HCT116 (cell line): Measurements from ENCODE around the gene PANK4. TPM values are rescaled to one million over a fixed set of nuclear protein-coding genes. Genes with fewer than 3 reads are reported as not detected.

ENCODE experiments used
- ATAC-seq: fragments of 200-7000 bp; cut with Tn5 transposase; 2 replicates; pipeline ENCODE4 v1.9.1; 2020; ENCODE audit warnings: mild to moderate bottlenecking, moderate library complexity
- BruUV-seq: library from RNA; stranded (reverse); fragments of 400-500 nt; replicated peaks from 2 replicates; lab custom pipeline; 2021; lab: Mats Ljungman, UMichigan
- CTCF ChIA-PET: fragments of 300-600 bp; sonication (Branson Sonifier 250); formaldehyde crosslinking; loops from one replicate; lab custom pipeline; 2021; ENCODE audit warnings: antibody characterized with exemption; lab: Charles Lee
- POLR2A ChIA-PET: fragments of 300-600, 350-600 bp; sonication (Branson Sonifier 250); formaldehyde crosslinking; loops from one replicate; lab custom pipeline; 2021; ENCODE audit warnings: antibody characterized with exemption; lab: Charles Lee
- RAD21 ChIA-PET, 2 experiments: fragments of 300-600 bp; sonication (Branson Sonifier 250); formaldehyde crosslinking; loops; one replicate each; lab custom pipeline; 2023; ENCODE audit warnings: low total read pairs in 2 of 2; ENCODE audit not compliant: uncharacterized antibody in 2 of 2, unreplicated experiment in 2 of 2, low non-redundant PET in 1 of 2; lab: Charles Lee
- DNase-seq: peaks from one replicate; pipeline ENCODE4 v3.0.0-alpha.2; 2010; ENCODE audit warnings: low read depth, low spot score
- H2AFZ ChIP-seq: fragments of 200-600 bp; shearing (Covaris generic), sonication (generic); 2 replicates; pipeline ENCODE4 v1.6.1; 2017; ENCODE audit warnings: low read depth, mixed run types, mixed read lengths, antibody characterized with exemption, low read length; ENCODE audit not compliant: poor library complexity, severe bottlenecking
- H3K27ac ChIP-seq: 2 replicates; pipeline ENCODE4 v1.5.1; 2012; ENCODE audit warnings: low read depth, low read length
- H3K27me3 ChIP-seq: fragments of 200-600 bp; sonication (generic); 2 replicates; pipeline ENCODE4 v1.6.1; 2016; ENCODE audit warnings: mixed run types, low read length, mixed read lengths; ENCODE audit not compliant: insufficient read depth
- H3K36me3 ChIP-seq, 2 experiments: fragments of 200-500 bp in 1 of 2; fragments of 200-600 bp in 1 of 2; sonication (Bioruptor generic) in 1 of 2; sonication (generic) in 1 of 2; 2 replicates each; pipeline versions ENCODE4 v1.5.1 to v1.6.1; 2014 to 2016; ENCODE audit warnings: low read length in 2 of 2, inconsistent platforms in 1 of 2, mixed read lengths in 1 of 2, mixed run types in 1 of 2; ENCODE audit not compliant: insufficient read depth in 2 of 2, control insufficient read depth in 1 of 2
- H3K4me1 ChIP-seq, 2 experiments: fragments of 200-600 bp in 1 of 2; sonication (generic) in 1 of 2; 2 replicates each; pipeline versions ENCODE4 v1.5.1 to v1.6.1; 2012 to 2017; ENCODE audit warnings: low read length in 2 of 2, inconsistent platforms in 1 of 2, mild to moderate bottlenecking in 1 of 2, mixed read lengths in 1 of 2, mixed run types in 1 of 2, moderate library complexity in 1 of 2; ENCODE audit not compliant: insufficient read depth in 2 of 2, control insufficient read depth in 1 of 2
- H3K4me2 ChIP-seq: fragments of 200-600 bp; sonication (generic); 2 replicates; pipeline ENCODE4 v1.6.1; 2017; ENCODE audit warnings: mixed run types, low read length, mixed read lengths
- H3K4me3 ChIP-seq, 2 experiments: fragments of 200-600 bp in 1 of 2; sonication (generic) in 1 of 2; replicated peaks in 1 of 2; 2 replicates each; pipeline ENCODE4 v1.5.1; 2011 to 2016; ENCODE audit warnings: low read length in 2 of 2, control low read depth in 1 of 2, low read depth in 1 of 2, mild to moderate bottlenecking in 1 of 2, mixed read lengths in 1 of 2, mixed run types in 1 of 2
- H3K79me2 ChIP-seq: fragments of 200-600 bp; sonication (generic); 2 replicates; pipeline ENCODE4 v1.6.1; 2017; ENCODE audit warnings: mild to moderate bottlenecking, mixed run types, low read length, moderate library complexity, mixed read lengths; ENCODE audit not compliant: insufficient read depth
- H3K9ac ChIP-seq: fragments of 200-600 bp; sonication (generic); 2 replicates; pipeline ENCODE4 v1.6.1; 2016; ENCODE audit warnings: low read length, mixed read lengths
- H3K9me2 ChIP-seq: fragments of 200-600 bp; sonication (generic), shearing (Covaris generic); 2 replicates; pipeline ENCODE4 v1.6.1; 2017; ENCODE audit warnings: mixed run types, mild to moderate bottlenecking, moderate library complexity; ENCODE audit not compliant: insufficient read depth
- H3K9me3 ChIP-seq, 2 experiments: fragments of 200-500 bp in 1 of 2; fragments of 200-600 bp in 1 of 2; sonication (Bioruptor generic) in 1 of 2; sonication (generic) in 1 of 2; 2 replicates each; pipeline ENCODE4 v1.6.1; 2014 to 2017; ENCODE audit warnings: low read length in 2 of 2, mixed read lengths in 2 of 2, inconsistent platforms in 1 of 2, low read depth in 1 of 2, mild to moderate bottlenecking in 1 of 2, mixed run types in 1 of 2, moderate library complexity in 1 of 2; ENCODE audit not compliant: control insufficient read depth in 1 of 2, insufficient read depth in 1 of 2
- H4K20me1 ChIP-seq: fragments of 200-600 bp; sonication (generic), shearing (Covaris generic); 2 replicates; pipeline ENCODE4 v1.6.1; 2017; ENCODE audit warnings: mixed run types, mild to moderate bottlenecking, moderate library complexity; ENCODE audit not compliant: insufficient read depth
- CBX3 ChIP-seq: IDR thresholded peaks from 2 replicates; pipeline ENCODE4 v1.6.1; 2012; ENCODE audit warnings: low read depth
- CEBPB ChIP-seq: IDR thresholded peaks from 2 replicates; pipeline ENCODE4 v1.6.1; 2012; ENCODE audit warnings: low read depth
- EGR1 ChIP-seq: IDR thresholded peaks from 2 replicates; pipeline ENCODE4 v1.6.1; 2012; ENCODE audit warnings: low read depth
- EZH2 ChIP-seq: fragments of 200-600 bp; sonication (generic); IDR thresholded peaks from 2 replicates; pipeline ENCODE4 v1.6.1; 2017; ENCODE audit warnings: antibody characterized with exemption, mixed run types
- EZH2phosphoT487 ChIP-seq: fragments of 200-600 bp; IDR thresholded peaks from 2 replicates; pipeline ENCODE4 v1.6.1; 2018; ENCODE audit warnings: antibody characterized with exemption, borderline replicate concordance
- JUND ChIP-seq: IDR thresholded peaks from 2 replicates; pipeline ENCODE4 v1.6.1; 2012
- MAX ChIP-seq: IDR thresholded peaks from 2 replicates; pipeline ENCODE4 v1.6.1; 2012
- POLR2A ChIP-seq: IDR thresholded peaks from 2 replicates; pipeline ENCODE4 v1.7.0; 2011; ENCODE audit warnings: borderline replicate concordance; ENCODE audit not compliant: insufficient read depth, insufficient read length; ENCODE audit errors: extremely low read depth
- RAD21 ChIP-seq: IDR thresholded peaks from 2 replicates; pipeline ENCODE4 v1.6.1; 2012; ENCODE audit warnings: low read depth, mild to moderate bottlenecking
- SP1 ChIP-seq: IDR thresholded peaks from 2 replicates; pipeline ENCODE4 v1.6.1; 2012; ENCODE audit warnings: low read depth
- SRF ChIP-seq: IDR thresholded peaks from 2 replicates; pipeline ENCODE4 v1.6.1; 2012; ENCODE audit warnings: low read depth
- TCF7L2 ChIP-seq: IDR thresholded peaks from 2 replicates; pipeline ENCODE4 v1.7.0; 2011; ENCODE audit warnings: borderline replicate concordance, inconsistent platforms; ENCODE audit not compliant: insufficient read depth, insufficient read length; ENCODE audit errors: extremely low read depth
- ZFX ChIP-seq: fragments of 450-650 bp; IDR thresholded peaks from 2 replicates; pipeline ENCODE4 v1.6.1; 2017
- ZNF274 ChIP-seq: fragments of 200-500 bp; sonication (Bioruptor generic); IDR thresholded peaks from 2 replicates; pipeline ENCODE4 v1.6.1; 2014; ENCODE audit warnings: mild to moderate bottlenecking, low read depth, low read length, inconsistent platforms
- intact Hi-C: fragments of 100-400 bp; cut with micrococcal nuclease; formaldehyde crosslinking; loops from 2 replicates; pipeline ENCODE4 v1.10.0; 2022
- total RNA-seq: library from RNA; stranded (reverse); gene quantifications from one replicate; pipeline ENCODE4 v1.2.1, GENCODE V29; 2021; ENCODE audit not compliant: unreplicated experiment
- TF ChIP-seq, protein P1 (sequence below): IDR thresholded peaks from 2 replicates; pipeline ENCODE4 v1.6.1; 2012
- TF ChIP-seq, protein P2 (sequence below): IDR thresholded peaks from 2 replicates; pipeline ENCODE4 v1.6.1; 2012; ENCODE audit warnings: low read depth

PANK4 gene
- total RNA-seq, 1 experiment from 2014 or later: 38.5 TPM

GRCh38 chr1:2493218-2493617 is 33.2 kb downstream of the PANK4 start:
- RAD21 ChIA-PET: no interaction called here
- no peak overlapping the region for H3K27ac ChIP-seq

GRCh38 chr1:2492091-2492490 is 34.3 kb downstream of the PANK4 start:
- Histone ChIP-seq H3K4me1 (peaks cover 9 to 11% of the 10 kb centered on the region in 2 experiments; a peak in 3 of 4 replicates), H3K4me2 (no peak overlapping the region), H3K27me3 (no peaks in the 10 kb centered on the region), H3K4me3 (no peak overlapping the region), H3K9me2 (no peaks in the 10 kb centered on the region), H3K36me3 (no peaks in the 10 kb centered on the region), H3K79me2 (no peaks in the 10 kb centered on the region), H3K9me3 (peaks cover 4 to 7% of the 10 kb centered on the region in 2 experiments; a peak in 2 of 4 replicates), H3K27ac (no peak overlapping the region), H3K9ac (no peak overlapping the region), H4K20me1 (no peaks in the 10 kb centered on the region), H2AFZ (no peak overlapping the region)
- BruUV-seq: no TSS peak
- DNase-seq: no peak
- ATAC-seq: no peak
- POLR2A ChIA-PET: no interaction called here
- RAD21 ChIA-PET: no interaction called here
- intact Hi-C loops: no loop called here
- CTCF ChIA-PET: no interaction called here
- TF ChIP-seq MAX (no peak), JUND (no peak), CBX3 (no peak), POLR2A (no peak), SP1 (no peak), SRF (no peak), ZNF274 (no peak), RAD21 (no peak), CEBPB (no peak), EGR1 (no peak), TCF7L2 (no peak), ZFX (no peak)
- TF ChIP-seq, protein P1, sequence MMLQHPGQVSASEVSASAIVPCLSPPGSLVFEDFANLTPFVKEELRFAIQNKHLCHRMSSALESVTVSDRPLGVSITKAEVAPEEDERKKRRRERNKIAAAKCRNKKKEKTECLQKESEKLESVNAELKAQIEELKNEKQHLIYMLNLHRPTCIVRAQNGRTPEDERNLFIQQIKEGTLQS: no peak
- TF ChIP-seq, protein P2, sequence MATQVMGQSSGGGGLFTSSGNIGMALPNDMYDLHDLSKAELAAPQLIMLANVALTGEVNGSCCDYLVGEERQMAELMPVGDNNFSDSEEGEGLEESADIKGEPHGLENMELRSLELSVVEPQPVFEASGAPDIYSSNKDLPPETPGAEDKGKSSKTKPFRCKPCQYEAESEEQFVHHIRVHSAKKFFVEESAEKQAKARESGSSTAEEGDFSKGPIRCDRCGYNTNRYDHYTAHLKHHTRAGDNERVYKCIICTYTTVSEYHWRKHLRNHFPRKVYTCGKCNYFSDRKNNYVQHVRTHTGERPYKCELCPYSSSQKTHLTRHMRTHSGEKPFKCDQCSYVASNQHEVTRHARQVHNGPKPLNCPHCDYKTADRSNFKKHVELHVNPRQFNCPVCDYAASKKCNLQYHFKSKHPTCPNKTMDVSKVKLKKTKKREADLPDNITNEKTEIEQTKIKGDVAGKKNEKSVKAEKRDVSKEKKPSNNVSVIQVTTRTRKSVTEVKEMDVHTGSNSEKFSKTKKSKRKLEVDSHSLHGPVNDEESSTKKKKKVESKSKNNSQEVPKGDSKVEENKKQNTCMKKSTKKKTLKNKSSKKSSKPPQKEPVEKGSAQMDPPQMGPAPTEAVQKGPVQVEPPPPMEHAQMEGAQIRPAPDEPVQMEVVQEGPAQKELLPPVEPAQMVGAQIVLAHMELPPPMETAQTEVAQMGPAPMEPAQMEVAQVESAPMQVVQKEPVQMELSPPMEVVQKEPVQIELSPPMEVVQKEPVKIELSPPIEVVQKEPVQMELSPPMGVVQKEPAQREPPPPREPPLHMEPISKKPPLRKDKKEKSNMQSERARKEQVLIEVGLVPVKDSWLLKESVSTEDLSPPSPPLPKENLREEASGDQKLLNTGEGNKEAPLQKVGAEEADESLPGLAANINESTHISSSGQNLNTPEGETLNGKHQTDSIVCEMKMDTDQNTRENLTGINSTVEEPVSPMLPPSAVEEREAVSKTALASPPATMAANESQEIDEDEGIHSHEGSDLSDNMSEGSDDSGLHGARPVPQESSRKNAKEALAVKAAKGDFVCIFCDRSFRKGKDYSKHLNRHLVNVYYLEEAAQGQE: no peak

More at GRCh38 chr1:2493218-2493617, 33.2 kb downstream of the PANK4 start:
- DNase-seq (no peak), ATAC-seq (no peak)
- Histone ChIP-seq H3K9me2 (no peaks in the 10 kb centered on the region), H4K20me1 (no peaks in the 10 kb centered on the region), H3K4me2 (no peak overlapping the region), H2AFZ (no peak overlapping the region), H3K9me3 (peaks cover 4 to 6% of the 10 kb centered on the region in 2 experiments; a peak in 2 of 4 replicates), H3K27me3 (no peaks in the 10 kb centered on the region), H3K4me3 (no peak overlapping the region), H3K79me2 (no peaks in the 10 kb centered on the region), H3K9ac (no peak overlapping the region), H3K36me3 (no peaks in the 10 kb centered on the region), H3K4me1 (peaks cover 9 to 11% of the 10 kb centered on the region in 2 experiments; a peak in 3 of 4 replicates)
- no peak for TF ChIP-seq EZH2
- TF ChIP-seq EZH2phosphoT487: no peak
- TF ChIP-seq SRF: no peak
- TF ChIP-seq SP1: no peak
- TF ChIP-seq, protein P1: no peak
- intact Hi-C loops: no loop called here
- POLR2A ChIA-PET: no interaction called here
- no TSS peak for BruUV-seq
- CTCF ChIA-PET: no interaction called here
